Smooth muscle cell (in vitro differentiated cells): ENCODE data around the gene CFAP77. TPM values are rescaled to one million over a fixed set of nuclear protein-coding genes. Genes with fewer than 3 reads are reported as not detected.

Experiments
- DNase-seq: peaks from one replicate; lab custom pipeline; 2025; ENCODE audit not compliant: unreplicated experiment; lab: John Stamatoyannopoulos, UW
- H2AFZ ChIP-seq: fragments of 200-600 bp; sonication (generic); 2 replicates; pipeline ENCODE4 v1.6.0; 2016; ENCODE audit warnings: antibody characterized with exemption, low read depth, mild to moderate bottlenecking
- H3F3A ChIP-seq: fragments of 200-600 bp; sonication (generic); 2 replicates; pipeline ENCODE4 v1.6.0; 2017; ENCODE audit warnings: antibody characterized with exemption, low read depth
- H3K27ac ChIP-seq: fragments of 200-600 bp; sonication (generic); 2 replicates; pipeline ENCODE4 v1.5.1; 2016; ENCODE audit warnings: low read depth, mild to moderate bottlenecking
- H3K27me3 ChIP-seq: fragments of 200-600 bp; sonication (generic); 2 replicates; pipeline ENCODE4 v1.6.1; 2016; ENCODE audit warnings: low read depth, mild to moderate bottlenecking
- H3K36me3 ChIP-seq: fragments of 200-600 bp; sonication (generic); 2 replicates; pipeline ENCODE4 v1.5.1; 2016; ENCODE audit warnings: low read depth
- H3K4me1 ChIP-seq: fragments of 200-600 bp; sonication (generic); 2 replicates; pipeline ENCODE4 v1.5.1; 2016; ENCODE audit warnings: low read depth
- H3K4me2 ChIP-seq: fragments of 200-600 bp; sonication (generic); 2 replicates; pipeline ENCODE4 v1.6.0; 2016; ENCODE audit warnings: mild to moderate bottlenecking
- H3K4me3 ChIP-seq: fragments of 200-600 bp; sonication (generic); 2 replicates; pipeline ENCODE4 v1.5.1; 2016; ENCODE audit warnings: mild to moderate bottlenecking
- H3K79me2 ChIP-seq: fragments of 200-600 bp; sonication (generic); 2 replicates; pipeline ENCODE4 v1.6.0; 2016; ENCODE audit warnings: low read depth, mild to moderate bottlenecking
- H3K9ac ChIP-seq: fragments of 200-600 bp; sonication (generic); 2 replicates; pipeline ENCODE4 v1.6.0; 2016; ENCODE audit warnings: low read depth
- H3K9me3 ChIP-seq: fragments of 200-600 bp; sonication (generic); replicated peaks from 2 replicates; pipeline ENCODE4 v1.5.1; 2016; ENCODE audit warnings: low read depth
- H4K20me1 ChIP-seq: fragments of 200-600 bp; sonication (generic); 2 replicates; pipeline ENCODE4 v1.6.0; 2016; ENCODE audit warnings: low read depth
- WGBS: methylation state at CpG from one replicate; pipeline ENCODE4 v1.1.7; 2016; ENCODE audit warnings: low lambda C conversion rate; 5-methylcytosine and 5-hydroxymethylcytosine counted together
- polyA plus RNA-seq: library from polyadenylated mRNA; unstranded; fragments of >200 nt; fragmentation: Nextera tagmentation; extraction: Ambion mirVana; gene quantifications from 2 replicates; pipeline ENCODE4 v1.2.1, GENCODE V29; 2016
- total RNA-seq: library from RNA; depleted of rRNA; stranded (reverse); fragments of >200 nt; gene quantifications from 2 replicates; pipeline ENCODE4 v1.2.3, GENCODE V29; 2014
- TF ChIP-seq, protein P1 (sequence below): fragments of 200-600 bp; sonication (generic); IDR thresholded peaks from 2 replicates; pipeline ENCODE4 v1.5.1; 2017; ENCODE audit warnings: borderline replicate concordance, mild to moderate bottlenecking, antibody characterized with exemption; ENCODE audit not compliant: insufficient read depth, poor library complexity, severe bottlenecking

CFAP77 gene
- total and polyA plus RNA-seq, 2 experiments from 2014 or later = 0.31 TPM; not detected in 1

DNA sequence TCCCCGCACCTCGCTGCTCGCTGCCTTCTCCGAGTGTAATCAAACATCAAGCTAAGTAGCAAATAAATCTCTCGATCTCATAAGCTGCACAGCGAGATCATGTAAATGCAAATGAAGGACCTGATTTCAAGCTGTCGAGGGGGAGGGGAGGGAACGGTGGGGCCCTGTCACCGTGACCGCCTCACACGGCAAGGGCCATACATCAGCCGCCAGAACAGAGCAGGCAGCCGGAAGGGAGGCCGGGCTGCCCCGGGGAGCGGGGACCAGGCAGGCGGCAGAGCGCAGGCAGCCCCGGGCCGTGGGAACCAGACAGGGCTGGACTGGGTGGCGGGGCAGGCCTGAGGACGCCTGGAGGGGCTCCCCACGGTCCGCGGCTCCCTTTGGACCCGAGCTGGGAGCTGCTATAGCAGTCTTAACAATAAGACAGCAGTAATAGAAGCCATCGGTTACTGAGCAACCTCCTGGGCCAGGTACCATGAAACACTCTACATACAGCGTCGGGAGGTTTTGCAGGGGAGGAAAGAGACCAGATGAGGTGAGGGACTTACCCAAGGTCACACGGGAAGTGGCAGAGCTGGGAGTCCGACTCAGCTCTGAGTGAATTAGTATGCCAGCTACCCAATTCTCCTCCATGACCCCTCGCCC, 76.8 kb downstream of the CFAP77 start:
- Histone ChIP-seq H3K27ac (no peak overlapping the region), H4K20me1 (no peaks in the 10 kb centered on the region), H3K9me3 (no peaks in the 10 kb centered on the region), H3K4me2 (no peak overlapping the region), H3F3A (no peaks in the 10 kb centered on the region), H2AFZ (no peak overlapping the region), H3K79me2 (no peaks in the 10 kb centered on the region), H3K4me1 (no peaks in the 10 kb centered on the region), H3K9ac (no peak overlapping the region), H3K4me3 (no peak overlapping the region), H3K36me3 (no peaks in the 10 kb centered on the region), H3K27me3 (peaks cover 33% of the 10 kb centered on the region)
- DNase-seq = no peak
- TF ChIP-seq, protein P1, sequence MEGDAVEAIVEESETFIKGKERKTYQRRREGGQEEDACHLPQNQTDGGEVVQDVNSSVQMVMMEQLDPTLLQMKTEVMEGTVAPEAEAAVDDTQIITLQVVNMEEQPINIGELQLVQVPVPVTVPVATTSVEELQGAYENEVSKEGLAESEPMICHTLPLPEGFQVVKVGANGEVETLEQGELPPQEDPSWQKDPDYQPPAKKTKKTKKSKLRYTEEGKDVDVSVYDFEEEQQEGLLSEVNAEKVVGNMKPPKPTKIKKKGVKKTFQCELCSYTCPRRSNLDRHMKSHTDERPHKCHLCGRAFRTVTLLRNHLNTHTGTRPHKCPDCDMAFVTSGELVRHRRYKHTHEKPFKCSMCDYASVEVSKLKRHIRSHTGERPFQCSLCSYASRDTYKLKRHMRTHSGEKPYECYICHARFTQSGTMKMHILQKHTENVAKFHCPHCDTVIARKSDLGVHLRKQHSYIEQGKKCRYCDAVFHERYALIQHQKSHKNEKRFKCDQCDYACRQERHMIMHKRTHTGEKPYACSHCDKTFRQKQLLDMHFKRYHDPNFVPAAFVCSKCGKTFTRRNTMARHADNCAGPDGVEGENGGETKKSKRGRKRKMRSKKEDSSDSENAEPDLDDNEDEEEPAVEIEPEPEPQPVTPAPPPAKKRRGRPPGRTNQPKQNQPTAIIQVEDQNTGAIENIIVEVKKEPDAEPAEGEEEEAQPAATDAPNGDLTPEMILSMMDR = no peak
- 89% methylated on average over 30 of the region's 32 CpGs for WGBS

DNA sequence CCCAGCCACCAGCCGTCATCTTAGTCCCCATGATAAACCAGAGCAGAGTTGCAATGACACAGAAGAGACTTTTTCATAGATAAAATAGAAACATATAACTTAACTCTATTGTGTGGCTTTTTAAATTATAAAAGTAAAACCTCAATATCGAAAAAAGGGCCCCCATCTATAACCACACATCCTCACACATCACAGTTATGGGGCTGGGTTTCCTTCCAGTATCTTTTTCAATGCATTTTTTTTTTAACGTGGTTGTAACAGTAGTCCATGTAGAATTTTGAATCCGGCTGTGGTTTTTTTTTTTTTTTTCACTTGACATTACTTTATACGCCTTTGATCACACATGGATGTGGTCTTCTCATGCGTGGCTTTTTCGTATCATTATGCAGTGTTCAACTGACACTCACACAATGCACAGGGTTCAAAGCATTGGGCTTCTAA, 77.4 kb downstream of the CFAP77 start:
- Histone ChIP-seq H2AFZ (no peak overlapping the region), H4K20me1 (no peaks in the 10 kb centered on the region), H3K4me3 (no peak overlapping the region), H3K4me1 (no peaks in the 10 kb centered on the region), H3K9me3 (no peaks in the 10 kb centered on the region), H3K27ac (no peak overlapping the region), H3K4me2 (no peak overlapping the region), H3K27me3 (peaks cover 33% of the 10 kb centered on the region), H3K36me3 (no peaks in the 10 kb centered on the region), H3F3A (no peaks in the 10 kb centered on the region), H3K9ac (no peak overlapping the region), H3K79me2 (no peaks in the 10 kb centered on the region)
- WGBS = 95% methylated on average over 7 of the region's 7 CpGs
- no peak for DNase-seq
- TF ChIP-seq, protein P1 = no peak

DNA sequence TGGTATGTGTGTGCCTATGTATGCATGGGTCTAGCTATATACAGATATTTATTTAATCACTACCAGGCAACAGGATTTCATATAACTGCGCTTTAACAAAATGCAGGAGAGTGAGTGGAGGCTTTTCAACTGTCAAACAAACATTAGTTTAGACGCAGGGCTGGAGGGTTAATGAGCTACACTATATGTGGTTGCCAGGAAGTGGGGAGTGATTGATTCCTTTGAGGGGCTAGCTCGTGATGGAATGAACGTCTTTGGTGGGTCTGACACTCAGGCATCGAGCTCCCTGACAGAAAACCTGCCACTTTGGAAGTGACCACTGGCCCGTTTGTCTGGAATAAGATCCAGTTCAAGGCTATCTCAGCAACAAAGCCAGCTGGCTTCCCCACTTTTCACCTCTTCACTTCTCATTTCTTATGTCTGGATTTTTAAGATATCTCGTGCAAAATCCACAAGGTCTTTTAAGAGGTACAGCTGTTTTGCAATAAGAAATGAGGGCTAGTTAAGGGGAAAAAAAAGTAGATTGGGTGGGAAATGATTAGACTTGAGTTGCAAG, 78.0 kb downstream of the CFAP77 start:
- Histone ChIP-seq H3F3A (no peaks in the 10 kb centered on the region), H3K9me3 (no peaks in the 10 kb centered on the region), H3K4me3 (no peak overlapping the region), H3K36me3 (no peaks in the 10 kb centered on the region), H3K9ac (no peak overlapping the region), H2AFZ (no peak overlapping the region), H4K20me1 (no peaks in the 10 kb centered on the region), H3K27me3 (peaks cover 33% of the 10 kb centered on the region), H3K4me2 (no peak overlapping the region), H3K4me1 (no peaks in the 10 kb centered on the region), H3K79me2 (no peaks in the 10 kb centered on the region), H3K27ac (no peak overlapping the region)
- WGBS = 83% methylated on average over 7 of the region's 7 CpGs
- DNase-seq = no peak
- TF ChIP-seq, protein P1 = no peak

DNA sequence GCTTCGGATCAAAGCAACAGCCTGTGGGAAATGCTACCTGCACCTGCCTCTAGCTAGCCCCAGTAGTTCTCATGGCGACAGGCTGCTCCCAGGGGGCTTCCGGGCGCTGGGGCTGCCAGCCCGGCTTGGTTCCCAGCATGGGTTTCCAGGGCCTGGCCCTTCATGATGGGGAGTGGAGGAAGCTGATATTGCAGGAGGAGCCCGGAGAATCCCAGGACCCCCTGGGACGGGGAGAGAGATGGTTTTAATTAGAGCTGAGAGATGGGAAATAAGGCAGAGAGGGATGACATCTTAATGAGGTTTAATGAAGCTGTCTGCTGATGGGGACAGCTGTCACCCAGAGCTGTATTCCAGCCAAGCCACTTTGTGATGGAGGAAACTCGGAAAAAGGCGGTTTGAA, 78.6 kb downstream of the CFAP77 start:
- H3K27me3 ChIP-seq = peaks cover 33% of the 10 kb centered on the region

More for the DNA sequence above, 78.6 kb downstream of the CFAP77 start:
- H3K4me2 ChIP-seq = no peak overlapping the region
- no peaks in the 10 kb centered on the region for H3K36me3 ChIP-seq
- TF ChIP-seq, protein P1 = no peak
- no peaks in the 10 kb centered on the region for H4K20me1 ChIP-seq
- 81% methylated on average over 9 of the region's 9 CpGs for WGBS
- H3K9ac ChIP-seq = no peak overlapping the region
- H2AFZ ChIP-seq = no peak overlapping the region
- no peak overlapping the region for H3K4me3 ChIP-seq
- no peaks in the 10 kb centered on the region for H3K79me2 ChIP-seq
- no peak overlapping the region for H3K27ac ChIP-seq
- no peaks in the 10 kb centered on the region for H3K4me1 ChIP-seq
- H3F3A ChIP-seq = no peaks in the 10 kb centered on the region
- DNase-seq = no peak
- H3K9me3 ChIP-seq = no peaks in the 10 kb centered on the region
